ENCODE data around the gene TBX10.

DNA sequence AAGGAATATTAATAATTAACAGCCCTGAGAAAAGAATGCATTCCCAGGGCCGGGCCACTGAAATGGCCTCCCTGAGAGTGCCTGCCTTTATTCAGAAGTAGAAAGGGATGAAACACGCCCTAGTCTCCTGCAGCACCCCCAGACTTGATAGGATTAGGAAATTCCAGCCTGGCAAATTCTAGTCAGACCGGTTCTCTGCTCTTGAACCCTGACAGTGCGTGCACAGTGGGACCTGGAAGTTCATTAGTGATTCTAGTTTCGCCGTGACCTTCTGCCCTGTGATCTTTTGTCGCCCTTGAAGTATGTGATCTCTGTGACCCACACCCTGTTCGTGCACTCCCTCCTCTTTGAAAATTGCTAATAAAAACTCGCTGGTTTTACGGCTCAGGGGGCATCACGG is 58.1 kb downstream of the TBX10 start:
- TF ChIP-seq, protein P1, sequence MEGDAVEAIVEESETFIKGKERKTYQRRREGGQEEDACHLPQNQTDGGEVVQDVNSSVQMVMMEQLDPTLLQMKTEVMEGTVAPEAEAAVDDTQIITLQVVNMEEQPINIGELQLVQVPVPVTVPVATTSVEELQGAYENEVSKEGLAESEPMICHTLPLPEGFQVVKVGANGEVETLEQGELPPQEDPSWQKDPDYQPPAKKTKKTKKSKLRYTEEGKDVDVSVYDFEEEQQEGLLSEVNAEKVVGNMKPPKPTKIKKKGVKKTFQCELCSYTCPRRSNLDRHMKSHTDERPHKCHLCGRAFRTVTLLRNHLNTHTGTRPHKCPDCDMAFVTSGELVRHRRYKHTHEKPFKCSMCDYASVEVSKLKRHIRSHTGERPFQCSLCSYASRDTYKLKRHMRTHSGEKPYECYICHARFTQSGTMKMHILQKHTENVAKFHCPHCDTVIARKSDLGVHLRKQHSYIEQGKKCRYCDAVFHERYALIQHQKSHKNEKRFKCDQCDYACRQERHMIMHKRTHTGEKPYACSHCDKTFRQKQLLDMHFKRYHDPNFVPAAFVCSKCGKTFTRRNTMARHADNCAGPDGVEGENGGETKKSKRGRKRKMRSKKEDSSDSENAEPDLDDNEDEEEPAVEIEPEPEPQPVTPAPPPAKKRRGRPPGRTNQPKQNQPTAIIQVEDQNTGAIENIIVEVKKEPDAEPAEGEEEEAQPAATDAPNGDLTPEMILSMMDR (IDR thresholded peaks at IDR 0.05; ENCODE audit: low read length): no peak
- no peak for TF ChIP-seq EZH2phosphoT487 (IDR thresholded peaks at IDR 0.05; ENCODE audit: low read length)
